Body of pancreas (tissue), 4 donors: Measurements from ENCODE around the gene STARD3. TPM values are rescaled to one million over a fixed set of nuclear protein-coding genes. Genes with fewer than 3 reads are reported as not detected.

Experiments used
- ATAC-seq: fragments of 150-250 bp; one replicate; pipeline ENCODE4 v1.9.1; 2016
- DNase-seq, 4 donors: peaks; one replicate each; pipeline ENCODE4 v3.0.0-alpha.2; 2019
- H3K27ac ChIP-seq, 4 donors: fragments of 200-600 bp; sonication (generic); 1 replicate in 3 of 4; 2 replicates in 1 of 4; pipeline versions ENCODE4 v1.5.1 to v1.6.1; 2016 to 2019; ENCODE audit warnings: mild to moderate bottlenecking in 1 of 4, mixed read lengths in 1 of 4, moderate library complexity in 1 of 4
- H3K27me3 ChIP-seq, 2 donors: fragments of 200-600 bp; sonication (generic); one replicate each; pipeline ENCODE4 v1.6.0; 2016; ENCODE audit warnings: mild to moderate bottlenecking in 1 of 2
- H3K36me3 ChIP-seq, 2 donors: fragments of 200-600 bp; sonication (generic); replicated peaks in 1 of 2; 2 replicates each; pipeline ENCODE4 v1.5.1; 2016; ENCODE audit warnings: low read depth in 2 of 2; ENCODE audit not compliant: insufficient read depth in 1 of 2
- H3K4me1 ChIP-seq: fragments of 200-600 bp; sonication (generic); one replicate; pipeline ENCODE4 v1.6.0; 2016
- H3K4me3 ChIP-seq, 2 donors: fragments of 200-600 bp; sonication (generic); 1 replicate in 1 of 2; 2 replicates in 1 of 2; pipeline ENCODE4 v1.5.1; 2016 to 2019
- H3K9me3 ChIP-seq, 3 donors: fragments of 200-600 bp; sonication (generic); 1 replicate in 2 of 3; 2 replicates in 1 of 3; pipeline ENCODE4 v1.5.1; 2016
- CTCF ChIP-seq, 7 experiments: fragments of 450-650 bp in 4 of 7; fragments of 200-600 bp in 3 of 7; sonication (generic) in 3 of 7; IDR thresholded peaks; one replicate each; pipeline ENCODE4 v1.5.1; 2016 to 2019; ENCODE audit warnings: antibody characterized with exemption in 7 of 7
- POLR2A ChIP-seq, 3 donors: fragments of 450-650 bp; IDR thresholded peaks; one replicate each; pipeline ENCODE4 v1.6.1; 2016; ENCODE audit warnings: antibody characterized with exemption in 3 of 3, mild to moderate bottlenecking in 2 of 3
- WGBS, 2 donors: methylation state at CpG; one replicate each; pipeline ENCODE4 v1.1.5; 2017; 5-methylcytosine and 5-hydroxymethylcytosine counted together
- intact Hi-C: fragments of 100-400 bp; cut with DNase I; formaldehyde crosslinking; loops from one replicate; pipeline ENCODE4 v1.15.1; 2023
- total RNA-seq, 2 donors: library from RNA; depleted of rRNA; stranded (reverse); fragments of >200 nt; gene quantifications; one replicate each; pipeline ENCODE4 v1.1.0, GENCODE V29; 2016

STARD3 gene
- total RNA-seq, 2 donors from 2014 or later: 30.1 to 63.9 TPM

GRCh38 chr17:39699818-39700147, 62.8 kb downstream of the STARD3 start, which contains the start of gene ERBB2:
ERBB2 (plus strand) TSS chr17:39700064; CDS start chr17:39700239, 175 bp downstream.
- 1 to 4% methylated on average over 11 to 20 of the region's 20 CpGs for WGBS, 2 donors
- Histone ChIP-seq H3K4me3 (peak within 1 kb of the TSS; percentile 90 to 96), H3K36me3 (no peaks in the 10 kb centered on the region), H3K9me3 (no peaks in the 10 kb centered on the region), H3K27me3 (no peaks in the 10 kb centered on the region), H3K4me1 (peaks cover 56% of the 10 kb centered on the region), H3K27ac (peak within 1 kb of the TSS; percentile 81 to 97 (median 94))
- peak; percentile 73 to 84 (median 82) for DNase-seq
- no peak for TF ChIP-seq CTCF (IDR thresholded peaks at IDR 0.05)
- TF ChIP-seq POLR2A (IDR thresholded peaks at IDR 0.05): peak; percentile 63 to 86 (median 86)
- ATAC-seq: peak; percentile 84
- intact Hi-C loops: no loop called here

- Histone ChIP-seq H3K4me3 (peak overlapping the region; percentile 90 to 96), H3K9me3 (no peaks in the 10 kb centered on the region), H3K27me3 (no peaks in the 10 kb centered on the region), H3K36me3 (no peaks in the 10 kb centered on the region), H3K27ac (peak overlapping the region; percentile 81 to 97 (median 94)), H3K4me1 (peaks cover 62% of the 10 kb centered on the region)
- intact Hi-C loops: no loop called here
- DNase-seq (peak in 2 of 4 donors; percentile 35 to 36), ATAC-seq (peak; percentile 62)
- TF ChIP-seq POLR2A (IDR thresholded peaks at IDR 0.05) (no peak), CTCF (IDR thresholded peaks at IDR 0.05) (no peak)
- WGBS, 2 donors: 0 to 1% methylated on average over 5 to 51 of the region's 57 CpGs
Measured at GRCh38 chr17:39700148-39700987, 63.4 kb downstream of the STARD3 start.

- Histone ChIP-seq H3K27me3 (no peaks in the 10 kb centered on the region), H3K27ac (peak overlapping the region; percentile 81 to 97 (median 94)), H3K4me1 (peaks cover 64% of the 10 kb centered on the region), H3K4me3 (peak overlapping the region in 1 of 2 donors; percentile 90), H3K36me3 (no peaks in the 10 kb centered on the region), H3K9me3 (no peaks in the 10 kb centered on the region)
- peak in 3 of 4 donors; percentile 45 to 67 (median 54) for DNase-seq
- no peak for TF ChIP-seq CTCF (IDR thresholded peaks at IDR 0.05)
- TF ChIP-seq POLR2A (IDR thresholded peaks at IDR 0.05): peak in 1 of 3 donors; percentile 15
- 19 to 22% methylated on average over 6 to 10 of the region's 10 CpGs for WGBS, 2 donors
- intact Hi-C loops: no loop called here
- no peak for ATAC-seq
Measured at GRCh38 chr17:39701012-39701783, 64.3 kb downstream of the STARD3 start.

- TF ChIP-seq POLR2A (IDR thresholded peaks at IDR 0.05) (no peak), CTCF (IDR thresholded peaks at IDR 0.05) (no peak)
- H3K27me3 ChIP-seq: no peaks in the 10 kb centered on the region
- H3K4me1 ChIP-seq: peaks cover 67% of the 10 kb centered on the region
- H3K9me3 ChIP-seq: no peaks in the 10 kb centered on the region
- 51 to 62% methylated on average over 4 of the region's 4 CpGs for WGBS, 2 donors
- no peak overlapping the region for H3K4me3 ChIP-seq
- DNase-seq (no peak), ATAC-seq (no peak)
- no peaks in the 10 kb centered on the region for H3K36me3 ChIP-seq
- H3K27ac ChIP-seq: peak overlapping the region; percentile 81 to 97 (median 96)
- intact Hi-C loops: no loop called here
Measured at GRCh38 chr17:39701784-39702422, 65.0 kb downstream of the STARD3 start.
